ENCODE results near the gene BAZ2A. TPM values are rescaled to one million over a fixed set of nuclear protein-coding genes. Genes with fewer than 3 reads are reported as not detected.

Gene BAZ2A
- total and polyA plus RNA-seq, 12 donors = 21.9 to 115 (median 72.4) TPM

- no peak for DNase-seq
- Histone ChIP-seq H3K27ac (no peak overlapping the region), H3K9me3 (replicated peaks in 1 of 3) (no peaks in the 10 kb centered on the region), H3K4me3 (no peak overlapping the region), H3K27me3 (no peaks in the 10 kb centered on the region), H3K4me1 (replicated peaks in 1 of 2) (peaks cover 4 to 40% of the 10 kb centered on the region in 2 donors), H3K36me3 (replicated peaks in 1 of 2) (peaks cover 0 to 74% of the 10 kb centered on the region in 2 donors)
- WGBS, 4 donors = 67 to 72% (median 69%) methylated on average over 6 of the region's 6 CpGs
- TF ChIP-seq, protein P1, sequence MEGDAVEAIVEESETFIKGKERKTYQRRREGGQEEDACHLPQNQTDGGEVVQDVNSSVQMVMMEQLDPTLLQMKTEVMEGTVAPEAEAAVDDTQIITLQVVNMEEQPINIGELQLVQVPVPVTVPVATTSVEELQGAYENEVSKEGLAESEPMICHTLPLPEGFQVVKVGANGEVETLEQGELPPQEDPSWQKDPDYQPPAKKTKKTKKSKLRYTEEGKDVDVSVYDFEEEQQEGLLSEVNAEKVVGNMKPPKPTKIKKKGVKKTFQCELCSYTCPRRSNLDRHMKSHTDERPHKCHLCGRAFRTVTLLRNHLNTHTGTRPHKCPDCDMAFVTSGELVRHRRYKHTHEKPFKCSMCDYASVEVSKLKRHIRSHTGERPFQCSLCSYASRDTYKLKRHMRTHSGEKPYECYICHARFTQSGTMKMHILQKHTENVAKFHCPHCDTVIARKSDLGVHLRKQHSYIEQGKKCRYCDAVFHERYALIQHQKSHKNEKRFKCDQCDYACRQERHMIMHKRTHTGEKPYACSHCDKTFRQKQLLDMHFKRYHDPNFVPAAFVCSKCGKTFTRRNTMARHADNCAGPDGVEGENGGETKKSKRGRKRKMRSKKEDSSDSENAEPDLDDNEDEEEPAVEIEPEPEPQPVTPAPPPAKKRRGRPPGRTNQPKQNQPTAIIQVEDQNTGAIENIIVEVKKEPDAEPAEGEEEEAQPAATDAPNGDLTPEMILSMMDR (IDR thresholded peaks at IDR 0.05) = no peak
- TF ChIP-seq POLR2A (IDR thresholded peaks at IDR 0.05) = no peak
- intact Hi-C loops (cut with DNase I) = loop anchor here in 1 of 2 donors (10.0 kb wide), 1 partner anchor 84 kb away; the partner anchor contains the start of gene NACA
These were observed 11.1 kb upstream of the BAZ2A start for GRCh38 chr12:56641219-56641618.

DNA sequence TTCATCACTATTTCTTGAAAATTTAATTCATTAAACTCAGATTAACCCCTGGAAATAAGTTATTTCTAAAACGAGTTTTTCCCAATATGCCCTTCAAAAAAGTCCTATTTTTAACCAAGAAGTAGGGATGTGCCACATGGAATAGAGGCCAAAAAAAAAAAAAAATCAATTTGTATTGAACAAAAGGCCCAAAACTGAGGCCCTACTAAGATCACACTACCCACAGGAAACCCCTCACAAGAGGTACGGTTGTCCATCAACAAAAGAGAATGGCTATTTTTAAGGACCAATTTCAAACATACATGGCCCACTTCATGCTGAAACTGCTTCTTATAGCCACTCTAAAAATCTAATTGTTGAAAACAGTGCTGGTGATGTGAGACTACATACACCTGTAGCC, 7.5 kb upstream of the BAZ2A start:
- Histone ChIP-seq H3K27me3 (no peaks in the 10 kb centered on the region), H3K9me3 (replicated peaks in 1 of 3) (no peaks in the 10 kb centered on the region), H3K4me3 (no peak overlapping the region), H3K4me1 (replicated peaks in 1 of 2) (peaks cover 26 to 39% of the 10 kb centered on the region in 2 donors), H3K27ac (peak overlapping the region in 4 of 5 donors; percentile 85 to 96 (median 94)), H3K36me3 (replicated peaks in 1 of 2) (peaks cover 0 to 55% of the 10 kb centered on the region in 2 donors)
- intact Hi-C loops (cut with DNase I) = loop anchor here in 1 of 2 donors (10.0 kb wide), 1 partner anchor 123 kb away; no protein-coding TSS in a partner anchor
- no peak for DNase-seq
- 49 to 53% (median 52%) methylated on average over 2 of the region's 2 CpGs for WGBS, 4 donors
- no peak for TF ChIP-seq POLR2A (IDR thresholded peaks at IDR 0.05)
- TF ChIP-seq, protein P1 (IDR thresholded peaks at IDR 0.05) = no peak

DNA sequence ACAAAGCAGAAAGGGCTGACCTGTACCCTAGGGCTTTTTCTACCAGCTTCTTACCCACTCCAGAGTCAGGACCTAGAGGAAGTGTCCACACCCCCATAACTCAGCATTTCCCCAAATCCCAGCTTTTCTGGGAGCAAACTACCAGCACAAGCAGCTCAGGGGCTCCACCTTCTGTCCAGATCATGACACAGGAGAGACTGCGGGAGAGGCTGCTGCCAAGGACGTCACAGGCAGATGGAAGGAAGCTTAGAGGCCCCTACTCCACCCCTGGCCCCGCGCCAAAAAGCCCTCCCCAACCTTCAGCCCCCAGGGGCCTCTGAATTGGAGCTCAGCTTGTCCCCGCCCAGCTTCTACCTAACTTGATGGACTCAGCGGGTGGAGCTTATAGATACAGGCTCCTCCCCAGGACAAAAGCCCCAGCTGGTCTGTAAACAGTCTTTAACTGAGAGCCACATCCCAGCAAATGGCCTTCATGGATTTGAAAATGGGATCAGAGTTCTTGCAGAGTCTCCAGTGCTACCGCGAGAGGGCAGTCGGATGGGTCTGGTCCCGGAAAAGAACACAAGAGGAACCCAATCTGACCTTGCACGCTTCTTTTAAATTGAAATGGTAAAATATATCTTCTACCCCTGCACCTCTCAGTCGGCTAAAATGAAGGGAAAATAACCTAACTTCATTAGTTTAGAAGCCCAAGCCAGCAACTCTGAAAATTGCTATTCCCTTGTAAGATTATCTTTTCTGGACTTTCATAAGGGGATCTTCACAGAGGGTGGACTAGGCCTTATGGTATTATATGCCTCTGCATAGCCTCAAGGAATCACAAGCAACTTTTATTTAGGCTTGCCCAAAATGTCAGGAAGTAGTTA, 6.8 kb upstream of the BAZ2A start:
- peak; percentile 99 to 100 (median 99) for DNase-seq
- H3K4me1 ChIP-seq (replicated peaks in 1 of 2) = peaks cover 33 to 46% of the 10 kb centered on the region in 2 donors

More for the DNA sequence above, 6.8 kb upstream of the BAZ2A start:
- peak overlapping the region; percentile 61 to 96 (median 94) for H3K27ac ChIP-seq
- no peaks in the 10 kb centered on the region for H3K27me3 ChIP-seq
- 0 to 2% (median 1%) methylated on average over 6 to 12 of the region's 12 CpGs for WGBS, 4 donors
- no peaks in the 10 kb centered on the region for H3K9me3 ChIP-seq (replicated peaks in 1 of 3)
- peak in 1 of 2 donors; percentile 73 for TF ChIP-seq POLR2A (IDR thresholded peaks at IDR 0.05)
- TF ChIP-seq, protein P1 (IDR thresholded peaks at IDR 0.05) = peak; percentile 40 to 77 (median 64)
- H3K4me3 ChIP-seq = peak overlapping the region in 2 of 4 donors; percentile 78 to 84
- peaks cover 0 to 48% of the 10 kb centered on the region in 2 donors for H3K36me3 ChIP-seq (replicated peaks in 1 of 2)
- intact Hi-C loops (cut with DNase I) = loop anchor here in 1 of 2 donors (10.0 kb wide), 1 partner anchor 122 kb away; no protein-coding TSS in a partner anchor
